NCI-H187 (cell line): ENCODE data around the gene ASXL1.
"Not testable (repeated sequence)": the region's sequence is repeated elsewhere in the genome, so short reads cannot be mapped to it uniquely, and the experiment has no call there.

Experiments
- DNase-seq, 2 experiments: peaks; one replicate each; lab custom pipeline; 2025; lab: John Stamatoyannopoulos, UW

ASXL1 gene

GRCh38 chr20:32363492-32363891 is 5.4 kb downstream of the ASXL1 start:
- no peak for DNase-seq

- DNase-seq = no peak
Measured at GRCh38 chr20:32364554-32365208, 6.5 kb downstream of the ASXL1 start.

GRCh38 chr20:32365564-32365963 is 7.4 kb downstream of the ASXL1 start:
- no peak for DNase-seq

GRCh38 chr20:32366380-32366779 is 8.2 kb downstream of the ASXL1 start:
- DNase-seq = no peak

GRCh38 chr20:32368323-32368722 is 10.2 kb downstream of the ASXL1 start:
- no peak for DNase-seq

GRCh38 chr20:32368925-32369324 is 10.8 kb downstream of the ASXL1 start:
- DNase-seq = no peak

- no peak for DNase-seq
Measured at GRCh38 chr20:32370897-32371296, 12.8 kb downstream of the ASXL1 start.

GRCh38 chr20:32378461-32378860 is 20.3 kb downstream of the ASXL1 start:
- DNase-seq = no peak

GRCh38 chr20:32380037-32380436 is 21.9 kb downstream of the ASXL1 start:
- DNase-seq = not testable (repeated sequence)

- DNase-seq = no peak
Measured at GRCh38 chr20:32380745-32381144, 22.6 kb downstream of the ASXL1 start.

- no peak for DNase-seq
Measured at GRCh38 chr20:32382102-32382950, 24.2 kb downstream of the ASXL1 start.

GRCh38 chr20:32383441-32383840 is 25.3 kb downstream of the ASXL1 start:
- not testable (repeated sequence) for DNase-seq

- DNase-seq = no peak
Measured at GRCh38 chr20:32385541-32385940, 27.4 kb downstream of the ASXL1 start.

- no peak for DNase-seq
Measured at GRCh38 chr20:32386091-32386490, 28.0 kb downstream of the ASXL1 start.

GRCh38 chr20:32387252-32387651 is 29.1 kb downstream of the ASXL1 start:
- DNase-seq = no peak

GRCh38 chr20:32391003-32391402 is 32.9 kb downstream of the ASXL1 start:
- DNase-seq = no peak

GRCh38 chr20:32395066-32395465 is 36.9 kb downstream of the ASXL1 start:
- no peak for DNase-seq

- no peak for DNase-seq
Measured at GRCh38 chr20:32396646-32397160, 38.6 kb downstream of the ASXL1 start.

- DNase-seq = no peak
Measured at GRCh38 chr20:32397567-32398084, 39.5 kb downstream of the ASXL1 start.

GRCh38 chr20:32400476-32400875 is 42.3 kb downstream of the ASXL1 start:
- no peak for DNase-seq

GRCh38 chr20:32404017-32404416 is 45.9 kb downstream of the ASXL1 start:
- no peak for DNase-seq

GRCh38 chr20:32406701-32407100 is 48.6 kb downstream of the ASXL1 start:
- DNase-seq = no peak
